Fibroblast of upper back skin (primary cell): ENCODE results near the gene GTPBP1.
A peak's percentile ranks its signal among the peaks of the same experiment; 100 is the strongest.

Source experiments
- DNase-seq: peaks from one replicate; pipeline ENCODE4 v3.0.0-alpha.2; 2013

GTPBP1 gene

DNA sequence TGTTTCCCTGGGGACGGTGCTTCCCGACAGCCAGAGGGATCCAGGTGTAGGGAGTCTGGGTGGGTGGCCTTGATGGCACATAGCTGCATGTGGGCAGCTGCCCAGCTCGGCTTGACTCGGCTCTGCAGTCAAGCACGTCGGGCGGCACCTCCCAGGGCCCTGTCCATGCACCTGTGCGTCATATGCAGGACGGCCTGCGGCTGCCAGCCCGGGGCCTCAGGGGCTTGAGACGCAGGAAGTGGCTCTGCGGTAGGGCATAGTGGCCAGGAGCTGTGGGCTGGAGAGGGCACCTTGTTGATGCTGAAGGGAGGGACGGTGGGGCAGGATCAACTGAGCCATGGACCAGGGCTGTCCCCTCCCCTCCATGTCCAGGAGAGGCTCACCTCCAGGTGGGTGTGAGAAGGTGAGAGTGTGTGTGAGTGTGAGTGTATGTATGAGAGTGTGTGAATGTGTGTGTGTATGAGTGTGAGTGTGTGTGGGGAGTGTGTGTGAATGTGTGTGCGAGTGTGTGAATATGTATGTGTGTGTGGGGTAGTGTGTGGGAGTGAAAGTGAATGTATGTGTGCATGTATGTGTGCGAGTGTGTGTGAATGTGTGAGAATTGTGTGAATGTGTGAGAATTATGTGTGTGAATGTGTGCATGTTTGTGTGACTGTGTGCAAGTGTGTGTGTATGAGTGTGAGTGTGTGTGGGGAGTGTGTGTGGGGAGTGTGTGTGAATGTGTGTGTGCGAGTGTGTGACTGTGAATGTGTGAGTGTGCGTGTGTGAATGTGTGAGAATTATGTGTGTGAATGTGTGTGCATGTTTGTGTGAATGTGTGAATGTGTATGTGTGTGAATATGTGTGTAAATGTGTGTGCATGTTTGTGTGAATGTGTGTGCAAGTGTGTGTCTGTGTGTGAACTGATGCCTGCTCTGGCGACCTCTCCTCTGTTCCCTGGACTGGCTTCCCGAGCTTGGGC lies 55.7 kb downstream of the GTPBP1 start:
- DNase-seq = no peak

DNA sequence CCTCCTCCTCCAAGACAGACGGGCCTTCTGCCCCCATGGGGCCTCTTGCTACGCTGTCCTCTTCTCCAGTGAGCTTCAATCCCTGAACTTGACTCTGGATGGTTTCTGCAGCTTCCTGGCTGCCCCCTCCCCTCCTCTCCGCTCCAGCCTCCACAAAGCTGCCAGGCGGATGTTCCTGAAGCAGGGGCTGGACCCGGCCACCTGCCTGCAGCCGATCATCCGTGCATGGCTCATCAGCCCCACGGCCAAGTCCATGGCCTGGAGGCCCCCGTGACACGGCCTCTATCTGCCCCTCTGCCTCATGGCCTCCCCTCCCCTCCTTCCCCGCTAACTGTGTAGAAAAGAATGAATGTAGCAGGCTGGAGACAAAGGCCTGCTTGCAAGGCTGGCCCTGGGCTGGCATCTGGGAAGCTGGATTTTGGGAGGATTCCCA lies 56.8 kb downstream of the GTPBP1 start:
- DNase-seq = no peak

DNA sequence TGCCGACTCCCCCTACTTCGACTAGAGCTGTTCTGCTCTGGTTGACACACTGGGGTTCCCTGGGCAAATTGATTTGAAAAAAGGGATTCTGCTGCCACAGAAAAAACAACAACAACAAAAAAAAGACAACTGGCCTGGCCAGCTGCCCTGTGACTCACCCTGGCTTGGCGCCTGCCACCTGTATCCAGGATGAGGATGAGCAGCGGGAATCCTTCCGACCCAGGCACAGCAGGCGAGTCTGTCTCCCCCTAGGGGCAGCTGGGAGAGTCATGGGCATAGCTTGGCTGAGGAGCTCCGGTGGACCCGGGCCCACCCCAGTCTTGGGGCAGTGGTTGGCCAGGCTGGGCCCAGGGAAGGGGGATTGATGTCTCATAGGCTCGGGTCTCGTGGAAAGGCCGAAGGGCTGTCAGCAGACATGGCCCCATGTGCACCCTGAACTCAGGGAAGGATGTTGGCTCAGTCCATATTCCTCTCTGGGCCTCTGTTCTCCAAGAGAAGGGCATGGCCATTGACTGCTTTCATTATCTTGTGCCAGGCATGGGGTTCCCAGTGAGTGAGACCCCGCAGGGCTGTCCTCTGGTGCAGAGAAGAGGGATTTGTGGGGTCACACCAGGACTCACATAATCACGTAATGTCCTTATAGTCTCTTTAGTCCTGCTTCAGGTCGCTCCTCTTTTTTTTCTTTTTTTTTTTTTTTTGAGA lies 60.5 kb downstream of the GTPBP1 start:
- DNase-seq = peak; percentile 53

DNA sequence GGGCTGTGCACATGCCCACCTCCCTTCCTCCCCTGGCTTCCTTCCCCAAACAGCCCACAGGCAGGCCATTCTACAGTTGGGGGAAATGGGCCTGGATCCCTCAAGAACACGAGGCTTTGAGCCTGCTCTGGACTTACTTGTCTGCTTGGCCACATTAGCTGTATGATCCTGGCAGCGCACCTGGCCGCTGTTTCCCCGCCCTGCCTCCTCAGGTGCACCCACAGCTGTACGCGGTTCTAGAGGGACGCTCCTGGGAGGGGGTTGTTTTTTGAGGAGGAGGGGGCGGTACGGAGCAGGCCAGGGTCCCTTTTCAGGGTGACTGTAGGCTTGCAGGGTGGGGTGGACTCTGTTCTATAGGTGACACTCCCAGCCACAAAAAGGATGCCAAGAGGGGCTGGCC lies 61.6 kb downstream of the GTPBP1 start:
- no peak for DNase-seq

DNA sequence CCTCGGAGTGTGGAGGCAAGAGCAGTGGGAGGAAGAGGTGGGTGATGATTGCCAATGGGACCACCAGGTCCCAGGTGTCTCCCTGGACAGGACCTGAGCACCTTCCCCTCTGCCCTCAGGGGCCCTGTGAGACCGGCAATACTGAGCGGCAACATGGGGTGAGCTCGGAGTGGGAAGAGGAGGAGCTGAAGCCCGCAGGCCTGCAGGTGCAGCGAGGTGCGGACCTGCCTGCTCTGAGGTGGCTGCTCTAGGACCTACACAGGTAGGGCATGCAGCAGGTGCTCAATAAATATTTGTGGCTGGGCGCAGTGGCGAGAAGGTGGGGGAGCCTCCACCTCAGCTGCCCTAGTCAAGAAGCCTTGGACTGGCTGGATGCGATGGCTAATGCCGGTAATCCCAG lies 62.3 kb downstream of the GTPBP1 start:
- no peak for DNase-seq

DNA sequence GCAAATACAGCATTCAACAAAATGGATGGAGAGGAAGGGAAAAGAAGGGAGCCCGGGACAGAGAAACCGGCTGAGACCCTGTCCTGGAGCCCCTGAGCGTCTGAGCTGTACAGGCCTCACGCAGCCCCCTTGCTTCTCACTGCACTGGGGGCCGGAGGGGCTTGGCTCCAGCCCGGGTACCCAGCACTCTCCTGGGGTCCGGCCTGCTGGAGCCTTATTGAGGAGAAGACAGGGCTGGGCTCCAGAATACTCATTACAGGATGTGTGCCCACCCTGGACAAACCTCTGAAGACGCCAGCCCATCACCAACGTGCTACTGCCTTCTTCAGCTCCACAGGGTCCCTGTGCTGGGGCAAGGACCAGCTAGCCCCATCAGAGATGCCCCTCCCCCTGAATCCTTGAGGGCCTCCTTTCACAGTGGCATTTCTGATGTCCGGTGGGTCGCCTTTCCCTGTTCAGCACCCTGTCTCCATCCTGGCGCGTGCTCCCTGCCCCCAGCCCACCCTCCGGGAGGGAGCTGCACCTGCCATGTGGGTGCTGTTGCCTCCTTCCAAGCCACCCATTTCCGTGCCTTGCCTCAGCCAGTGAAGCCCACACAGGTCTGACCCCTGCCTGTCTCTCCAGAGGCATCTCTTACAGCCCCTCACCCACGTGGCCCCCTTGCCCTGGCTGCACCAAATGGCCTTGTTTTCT lies 64.7 kb downstream of the GTPBP1 start:
- no peak for DNase-seq

DNA sequence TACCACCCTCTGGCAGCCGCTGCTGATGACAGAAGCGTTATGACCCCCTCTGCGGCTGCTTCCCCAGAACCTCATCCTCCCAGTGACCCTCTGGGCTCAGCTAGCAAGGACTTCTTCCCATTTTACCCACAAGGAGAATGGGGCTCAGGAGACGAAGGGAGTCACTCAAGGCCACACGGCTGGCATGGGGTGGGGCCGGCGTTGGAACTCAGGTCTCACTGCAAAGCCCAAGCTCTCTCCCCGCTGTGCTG lies 66.8 kb downstream of the GTPBP1 start:
- DNase-seq = no peak

DNA sequence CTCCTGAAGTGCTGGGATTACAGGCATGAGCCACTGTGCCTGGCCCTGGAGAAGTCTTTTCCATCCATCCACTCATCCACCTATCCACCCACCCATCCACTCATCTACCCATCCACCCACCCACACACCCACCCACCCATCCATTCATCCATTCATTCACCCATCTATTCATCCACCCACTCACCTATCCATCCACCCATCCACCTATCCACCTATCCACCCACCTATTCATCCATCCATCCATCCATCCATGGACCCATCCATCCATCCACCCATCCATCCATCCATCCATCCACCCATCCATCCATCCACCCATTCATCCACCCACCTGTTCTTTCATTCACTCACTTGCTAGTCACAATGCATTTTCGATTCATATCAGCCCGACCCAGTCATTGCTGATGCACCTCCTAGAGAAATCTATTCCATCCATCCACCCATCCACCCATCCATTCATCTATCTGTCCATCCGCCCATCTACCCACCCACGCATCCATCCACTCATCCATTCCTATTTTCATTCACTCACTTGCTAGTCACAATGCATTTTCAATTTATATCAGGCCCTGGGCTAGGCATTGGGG lies 67.7 kb downstream of the GTPBP1 start:
- no peak for DNase-seq

DNA sequence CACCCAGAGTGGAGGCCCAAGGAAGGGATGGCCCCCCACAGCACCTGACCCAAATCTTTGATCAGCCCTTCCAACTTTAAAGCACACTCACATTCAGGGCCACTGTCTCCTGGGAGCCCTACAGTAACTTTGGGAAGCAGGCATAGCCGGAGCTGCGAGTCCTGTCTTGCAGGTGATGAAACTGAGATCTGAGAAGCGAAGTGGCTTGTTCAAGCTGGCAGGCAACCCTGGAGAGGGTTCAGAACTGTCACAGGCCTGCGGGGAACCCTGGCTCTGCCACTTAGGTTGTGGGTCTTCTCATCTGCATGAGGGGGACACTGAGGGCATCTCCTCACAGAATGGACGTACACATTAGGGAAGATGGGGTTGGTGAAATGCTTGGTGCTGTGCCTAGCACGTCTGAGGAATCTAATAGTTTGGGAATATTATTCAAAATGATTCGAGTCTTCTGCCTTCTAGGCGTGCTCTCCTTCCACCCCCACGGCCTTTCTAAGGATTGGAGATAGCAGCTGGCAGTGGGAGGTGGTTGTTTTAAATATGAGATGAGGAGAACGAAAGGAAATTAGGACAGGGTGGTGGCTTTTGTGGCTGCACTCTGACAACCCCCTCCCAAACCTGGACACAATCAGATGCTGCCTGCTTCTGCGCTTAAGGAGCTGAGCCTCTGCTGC lies 68.9 kb downstream of the GTPBP1 start:
- no peak for DNase-seq

DNA sequence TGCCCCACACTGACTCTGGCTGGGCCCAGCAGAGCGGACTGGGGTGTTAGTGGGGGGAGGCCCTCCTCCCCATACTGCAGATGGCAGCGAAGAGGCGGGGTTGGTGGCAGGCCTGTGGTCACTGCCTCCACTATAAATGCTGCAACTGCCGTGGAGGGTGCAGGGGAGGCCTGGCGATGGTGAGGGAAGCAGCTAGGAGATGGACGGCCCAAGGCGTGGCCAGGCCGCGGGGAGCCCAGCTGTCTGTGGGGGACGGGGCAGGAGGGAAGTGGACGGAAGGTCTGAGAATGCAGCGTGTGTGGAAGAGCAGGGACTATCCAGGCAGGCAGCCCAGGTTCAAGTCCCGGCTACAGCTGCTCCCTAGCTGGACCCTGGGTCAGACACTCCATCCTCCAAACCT lies 69.9 kb downstream of the GTPBP1 start:
- DNase-seq = no peak

DNA sequence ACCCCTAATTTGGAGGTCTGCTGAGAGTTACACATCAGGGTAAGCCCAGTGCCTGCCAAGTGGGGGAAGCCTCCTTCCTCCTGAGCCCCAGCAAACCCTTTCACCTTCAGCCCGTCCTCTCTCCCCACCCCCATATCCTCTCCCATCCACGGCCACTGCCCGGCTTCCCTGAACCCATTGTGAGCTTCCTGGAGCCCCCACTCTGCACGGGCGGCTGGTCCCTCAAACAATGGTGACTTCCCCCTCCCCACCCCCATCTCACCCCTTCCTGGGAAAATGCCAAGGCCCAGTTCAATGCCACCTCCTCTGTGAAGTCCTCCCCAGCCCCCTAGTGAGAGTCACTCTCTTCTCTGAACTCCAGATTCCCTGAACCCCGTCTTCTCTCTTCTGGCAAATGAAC lies 70.3 kb downstream of the GTPBP1 start:
- no peak for DNase-seq

DNA sequence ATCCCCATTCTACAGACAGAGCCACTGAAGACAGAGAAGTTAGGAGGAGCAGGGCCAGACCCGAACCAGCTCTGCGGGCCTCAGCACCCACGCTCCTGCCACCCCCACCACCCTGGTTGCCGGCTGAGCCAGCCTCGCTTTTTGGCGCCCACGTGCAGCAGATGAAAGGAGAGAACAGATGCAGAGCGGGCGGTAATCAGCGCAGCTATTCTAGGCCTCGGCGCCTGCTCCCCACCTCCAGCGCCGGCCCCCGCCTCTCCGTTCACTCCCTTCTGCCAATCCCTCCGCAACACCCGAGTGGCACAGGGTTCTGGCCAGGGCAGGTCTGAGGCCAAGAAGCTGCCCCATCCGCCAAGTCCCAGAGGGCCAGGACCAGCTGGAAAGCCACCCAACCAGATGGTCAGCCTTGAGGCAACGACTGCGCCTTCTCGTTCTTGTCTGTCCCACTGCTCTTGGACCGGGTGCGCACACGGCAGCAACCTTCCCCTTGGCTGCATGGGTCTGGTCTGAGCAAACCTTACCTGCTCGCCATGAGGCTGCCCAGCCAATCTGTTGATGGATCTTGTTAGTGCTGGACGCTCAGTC lies 71.4 kb downstream of the GTPBP1 start:
- DNase-seq = no peak

DNA sequence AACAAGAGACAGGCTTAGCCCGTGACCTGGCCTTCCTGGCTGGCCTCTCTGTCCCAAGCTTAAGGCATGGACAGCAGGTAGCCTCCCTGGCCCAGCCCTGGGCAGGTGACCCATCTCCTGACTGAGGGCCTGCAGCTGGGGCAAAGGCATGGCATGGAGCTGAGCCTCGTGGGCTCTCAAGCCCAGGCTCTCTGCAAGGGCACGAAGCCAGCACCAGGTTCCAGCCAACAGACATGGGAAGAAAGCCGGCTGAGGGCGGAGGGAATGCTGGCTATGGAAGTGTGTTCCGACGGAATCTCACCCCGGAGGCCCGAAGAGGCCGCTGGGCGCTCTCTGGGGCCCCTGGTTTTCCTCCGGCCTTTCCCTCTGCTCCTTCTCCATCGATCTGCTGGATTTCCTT lies 75.3 kb downstream of the GTPBP1 start:
- DNase-seq = no peak

DNA sequence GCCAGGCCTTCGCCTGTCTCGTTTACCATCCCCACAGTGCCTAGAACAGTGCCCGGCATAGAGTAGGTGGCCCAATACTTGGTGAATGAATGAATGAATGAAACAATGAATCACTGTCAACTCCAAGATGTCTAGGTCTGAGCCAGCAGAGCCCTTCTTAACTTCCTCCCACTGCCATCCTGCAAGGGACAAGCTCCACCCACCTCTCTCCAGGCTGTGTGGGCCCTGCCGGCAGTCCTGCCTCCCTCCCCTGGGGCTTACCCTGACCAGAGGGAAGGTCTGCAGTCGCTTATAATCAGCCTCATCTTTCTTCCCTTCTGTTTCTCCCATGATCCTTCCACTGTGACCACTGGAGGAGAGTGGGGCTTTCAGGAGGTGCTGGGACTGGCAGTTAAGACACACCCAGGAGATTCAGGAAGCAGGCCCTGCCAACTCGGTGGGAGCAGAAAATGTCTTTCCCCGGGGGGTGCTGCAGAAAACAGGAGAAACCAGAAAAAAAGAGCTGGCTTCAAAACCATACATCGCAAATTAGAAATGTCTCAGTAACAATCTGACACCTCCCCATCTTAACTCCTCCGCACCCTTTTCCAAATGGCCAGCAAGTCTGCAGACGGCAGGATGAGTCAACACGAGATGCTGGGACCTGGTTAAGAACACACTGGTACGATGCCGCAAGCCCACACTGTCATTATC lies 76.8 kb downstream of the GTPBP1 start:
- DNase-seq = peak; percentile 57
